ACHN (cell line): ENCODE data around the gene TTC21A.

Source experiments
- DNase-seq: peaks from one replicate; pipeline ENCODE4 v3.0.0-alpha.2; 2015
- in situ Hi-C: cut with HindIII; loops from 2 replicates; pipeline ENCODE4 v1.10.0; 2017; ENCODE audit warnings: low sequenced_read_pairs, low pct_ligation_motif_present, low pct_unique_long_range_greater_than_20kb

TTC21A gene

DNA sequence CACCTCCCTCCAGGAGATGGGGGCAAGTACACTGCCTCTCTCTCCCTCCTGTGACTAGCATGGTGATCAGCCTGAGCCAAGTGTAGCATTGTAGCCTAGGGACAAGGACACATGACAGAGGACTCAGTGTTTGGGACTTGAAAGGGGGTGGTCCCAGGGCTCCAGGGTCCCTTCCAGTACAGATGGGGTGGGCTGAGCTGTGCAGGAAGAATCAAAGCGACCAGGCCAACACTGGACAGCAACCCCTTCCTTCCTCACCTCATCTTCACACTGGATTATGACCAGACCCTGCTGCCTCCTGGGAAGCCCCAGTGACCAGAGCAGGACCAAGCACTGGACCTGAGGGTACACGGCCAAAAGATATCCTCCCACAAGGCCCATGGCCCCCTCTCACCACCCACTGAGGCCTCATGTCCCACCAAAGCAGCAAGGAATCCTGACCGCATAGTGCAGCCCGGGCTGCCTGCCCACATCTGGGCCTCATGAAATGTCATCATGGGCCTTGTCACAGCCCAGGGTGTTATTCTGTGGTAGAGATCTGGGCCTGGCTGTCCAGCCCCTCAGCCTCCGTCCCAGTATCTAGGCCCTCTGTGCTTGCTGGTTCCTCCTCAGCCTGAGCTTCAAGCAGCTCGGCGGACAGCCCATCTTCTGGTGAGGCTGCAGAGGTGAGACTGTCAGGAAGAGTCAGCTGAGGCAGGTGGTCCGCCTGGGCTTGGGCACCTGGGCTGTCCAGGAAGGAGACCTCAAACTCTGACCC lies 9.6 kb upstream of the TTC21A start:
- in situ Hi-C loops, result no loop called here
- DNase-seq, result no peak

GRCh38 chr3:39098473-39099000 lies 8.9 kb upstream of the TTC21A start:
- no peak for DNase-seq
- in situ Hi-C loops, result no loop called here

- no peak for DNase-seq
- in situ Hi-C loops, result no loop called here
These were observed 8.2 kb upstream of the TTC21A start for GRCh38 chr3:39099242-39099641.

GRCh38 chr3:39099738-39100499 lies 7.6 kb upstream of the TTC21A start:
- in situ Hi-C loops, result no loop called here
- no peak for DNase-seq

DNA sequence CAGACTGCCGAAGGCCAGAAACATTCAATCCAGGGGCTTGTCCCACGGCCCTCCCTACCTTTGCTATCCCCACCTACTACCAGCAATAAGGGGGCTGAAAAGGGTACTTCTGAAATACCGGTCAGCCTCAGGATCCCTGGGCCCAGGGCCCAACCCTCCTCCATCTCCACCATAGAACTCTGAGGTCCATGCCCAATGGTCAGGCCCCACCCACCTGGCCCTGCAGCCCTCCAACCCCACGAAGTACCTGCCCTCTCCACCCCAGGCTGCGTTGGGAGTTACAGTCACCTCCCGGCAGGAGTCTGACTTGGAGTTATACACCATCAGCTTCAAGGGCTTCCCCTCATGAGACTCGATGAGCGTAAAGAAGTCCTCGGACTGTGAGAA lies 7.0 kb upstream of the TTC21A start:
- in situ Hi-C loops, result no loop called here
- no peak for DNase-seq

DNA sequence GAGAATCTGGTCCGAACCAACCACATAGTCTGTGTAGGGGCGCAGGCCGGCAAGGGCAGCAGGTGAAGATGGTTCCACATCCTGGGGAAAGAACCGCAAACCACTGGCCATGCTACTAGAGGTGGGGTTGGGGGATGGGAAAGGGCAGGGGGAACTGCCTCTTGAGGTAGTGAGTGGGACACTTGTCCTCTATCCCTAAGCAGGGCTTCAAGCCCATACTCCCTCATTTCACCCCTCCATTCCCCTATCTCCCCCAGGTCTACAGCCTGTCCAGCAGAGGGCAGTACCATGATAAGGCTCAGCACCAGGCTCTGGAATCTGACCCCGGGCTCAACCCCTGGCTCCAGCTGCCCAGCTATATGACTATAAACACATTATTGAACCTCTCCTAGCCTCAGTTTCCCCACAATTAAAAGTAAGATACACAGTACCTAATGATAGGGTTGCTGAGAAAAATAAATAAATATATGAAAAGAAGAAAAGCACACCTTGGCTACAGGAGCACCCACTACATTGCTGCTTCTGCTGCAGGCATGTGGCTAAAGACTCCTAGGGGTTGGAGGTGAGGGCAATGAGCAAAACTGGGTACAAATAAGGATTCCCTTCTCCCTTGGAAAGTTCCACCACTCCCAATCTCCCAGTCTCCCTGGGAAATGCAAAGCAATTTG lies 6.3 kb upstream of the TTC21A start:
- in situ Hi-C loops, result no loop called here
- peak; percentile 52 for DNase-seq

DNA sequence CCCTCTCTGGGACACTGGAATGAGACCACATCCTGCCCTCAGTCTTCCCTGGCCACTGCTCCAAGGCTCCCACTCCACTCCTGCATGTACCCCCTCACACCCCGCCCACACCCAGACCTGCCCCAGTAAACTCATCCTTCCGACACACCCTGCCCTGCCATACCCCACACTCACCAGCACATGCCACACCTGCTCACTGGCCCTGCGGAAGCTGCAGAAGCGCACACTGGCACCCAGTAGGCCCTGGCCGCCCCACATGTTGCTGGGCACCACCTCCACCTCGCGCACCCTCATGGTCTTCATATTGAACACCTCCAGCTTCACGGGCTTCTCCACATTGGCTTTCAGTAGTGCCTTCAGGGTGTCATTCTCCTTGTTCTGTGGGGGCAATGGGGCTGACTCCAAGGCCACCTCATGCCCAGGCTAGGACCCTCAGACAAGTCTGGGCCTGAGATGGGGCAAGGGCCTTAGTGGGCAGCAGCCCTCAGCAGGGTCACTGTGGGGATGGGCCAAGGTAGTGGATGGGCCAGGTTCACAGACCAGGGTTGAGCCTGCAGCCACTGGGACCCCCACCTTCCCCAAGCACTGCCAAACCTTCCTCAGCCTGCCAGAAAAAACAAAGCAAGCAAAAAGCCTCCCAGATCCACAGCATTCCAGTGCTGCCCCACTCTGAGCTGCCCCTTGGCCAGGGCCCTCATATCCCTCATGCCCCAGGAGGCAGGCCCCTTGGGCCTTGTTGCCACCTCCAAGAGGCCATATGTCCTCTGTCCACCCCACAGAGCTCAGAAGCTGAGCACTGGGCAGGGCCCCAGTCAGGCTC lies 4.8 kb upstream of the TTC21A start:
- no peak for DNase-seq
- in situ Hi-C loops, result no loop called here

DNA sequence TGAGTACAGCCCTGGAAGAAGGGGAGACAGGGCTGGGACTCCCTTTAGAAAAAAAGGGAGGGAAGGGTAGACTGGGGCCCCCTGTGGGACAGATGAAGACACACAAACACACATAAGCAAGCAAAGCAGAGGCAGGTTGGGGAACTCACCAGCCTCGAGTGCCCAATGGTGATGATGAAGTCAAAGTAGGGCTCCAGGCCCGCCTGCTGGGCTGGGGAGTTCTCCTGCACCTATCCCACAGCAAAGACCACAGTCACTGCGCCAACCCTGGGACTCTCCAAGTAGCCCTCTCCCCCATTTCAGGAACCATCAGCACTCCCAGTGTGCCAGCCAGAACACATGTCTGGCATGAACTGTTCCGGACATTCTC lies 4.2 kb upstream of the TTC21A start:
- in situ Hi-C loops, result no loop called here
- no peak for DNase-seq

DNA sequence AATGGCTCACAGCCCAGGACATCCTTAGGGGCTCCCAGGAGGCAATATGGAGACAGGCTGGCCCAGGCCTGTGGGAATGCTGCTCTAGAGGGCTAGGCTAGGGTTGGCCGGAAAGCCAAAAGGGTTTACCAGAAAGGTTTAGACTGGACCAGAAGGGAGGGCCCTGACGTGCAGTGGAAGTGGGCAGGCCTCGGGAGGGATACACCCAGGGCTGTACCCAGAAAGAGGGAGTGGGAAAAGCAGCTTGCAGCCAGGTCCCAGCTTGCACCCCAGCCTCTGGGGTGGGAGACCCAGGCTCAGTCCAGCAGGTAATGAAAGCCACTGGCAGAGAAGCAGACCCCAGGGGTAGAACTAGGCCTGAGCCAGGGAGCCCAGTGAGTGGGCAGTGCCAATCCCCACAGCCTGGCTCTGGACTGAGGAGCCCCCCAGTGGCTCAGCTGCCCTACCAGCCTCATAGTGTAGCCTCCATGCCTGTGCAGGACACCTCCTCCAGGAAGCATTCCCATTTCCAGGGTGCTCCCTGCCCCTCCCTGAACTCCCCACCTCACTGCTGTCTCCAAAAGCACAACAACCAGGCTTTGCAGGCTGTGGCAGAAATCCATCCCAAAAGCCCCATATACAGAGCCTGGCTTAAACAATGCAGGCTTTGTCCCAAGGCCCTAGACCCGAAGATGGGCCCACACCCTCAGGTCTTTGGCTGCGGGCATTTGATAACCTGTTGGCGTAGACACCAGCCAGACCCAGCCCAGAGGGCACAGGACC lies 3.5 kb upstream of the TTC21A start:
- DNase-seq, result no peak
- in situ Hi-C loops, result no loop called here

- in situ Hi-C loops, result no loop called here
- no peak for DNase-seq
These were observed 2.4 kb upstream of the TTC21A start for GRCh38 chr3:39104961-39105686.

DNA sequence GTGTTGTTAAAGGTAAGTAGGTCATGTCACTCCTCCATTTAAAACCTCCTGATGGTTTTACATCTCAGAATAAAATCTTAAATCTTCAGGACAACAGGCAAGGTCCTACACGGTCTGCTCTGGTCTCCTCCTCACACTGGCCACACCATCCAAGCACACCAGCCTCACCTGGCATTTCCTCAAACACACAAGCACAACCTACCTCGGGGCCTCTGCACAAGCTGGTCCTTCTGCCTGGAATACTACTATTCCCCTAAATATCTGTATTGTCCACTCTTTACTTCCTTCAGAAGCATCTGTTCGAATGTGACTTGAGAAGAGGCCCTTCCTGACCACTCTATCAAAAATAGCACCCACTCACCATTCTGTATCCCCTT lies 1.8 kb upstream of the TTC21A start:
- DNase-seq, result no peak
- in situ Hi-C loops, result no loop called here

DNA sequence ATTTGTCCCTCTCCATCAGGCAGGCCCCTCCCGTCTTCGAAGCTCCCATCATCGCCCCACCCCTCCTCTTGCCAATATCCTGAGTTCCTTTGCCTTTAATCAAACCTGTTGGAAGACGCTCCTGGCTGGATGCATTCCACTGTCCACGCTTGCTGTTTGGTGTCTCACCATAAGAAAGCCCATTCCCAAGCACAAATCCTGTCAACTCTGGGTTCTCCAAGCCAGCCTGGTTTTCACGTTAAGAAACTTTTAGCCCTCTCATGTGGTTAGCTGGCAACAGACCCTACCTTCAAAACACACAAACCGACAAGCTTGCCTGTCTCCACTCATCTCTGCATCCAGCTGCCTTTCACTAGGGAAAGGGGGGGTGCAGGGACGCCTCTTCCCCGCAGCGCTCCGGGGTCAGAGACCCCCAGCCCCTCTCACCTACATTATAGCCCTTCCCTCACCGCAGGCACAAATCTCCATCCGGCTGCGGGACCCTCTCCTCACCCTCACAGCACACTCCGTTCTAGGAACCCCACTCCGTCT lies 1.1 kb upstream of the TTC21A start:
- no peak for DNase-seq
- in situ Hi-C loops, result no loop called here

- peak; percentile 53 for DNase-seq
- in situ Hi-C loops, result no loop called here
These were observed 561 bp upstream of the TTC21A start for GRCh38 chr3:39106851-39107387.

- DNase-seq, result no peak
- in situ Hi-C loops, result no loop called here
These were observed 775 bp downstream of the TTC21A start for GRCh38 chr3:39108200-39108710.

DNA sequence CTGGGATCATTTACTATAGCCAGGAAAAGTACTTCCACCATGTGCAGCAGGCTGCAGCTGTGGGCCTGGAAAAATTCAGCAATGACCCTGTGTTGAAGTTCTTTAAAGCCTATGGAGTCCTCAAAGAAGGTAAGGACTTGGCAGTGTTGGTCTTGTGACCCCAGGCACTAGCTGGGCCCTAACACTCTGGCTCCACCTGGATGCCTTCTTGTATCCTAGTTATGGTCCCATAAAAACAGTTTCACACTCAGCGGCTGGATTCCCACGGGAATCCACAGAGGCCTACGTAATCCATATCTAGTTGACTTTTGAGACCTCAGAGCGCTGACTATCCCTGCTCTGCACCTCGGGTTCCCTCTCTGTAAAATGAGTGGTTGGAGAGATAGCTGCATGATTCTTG lies 1.6 kb downstream of the TTC21A start:
- no peak for DNase-seq
- in situ Hi-C loops, result no loop called here

DNA sequence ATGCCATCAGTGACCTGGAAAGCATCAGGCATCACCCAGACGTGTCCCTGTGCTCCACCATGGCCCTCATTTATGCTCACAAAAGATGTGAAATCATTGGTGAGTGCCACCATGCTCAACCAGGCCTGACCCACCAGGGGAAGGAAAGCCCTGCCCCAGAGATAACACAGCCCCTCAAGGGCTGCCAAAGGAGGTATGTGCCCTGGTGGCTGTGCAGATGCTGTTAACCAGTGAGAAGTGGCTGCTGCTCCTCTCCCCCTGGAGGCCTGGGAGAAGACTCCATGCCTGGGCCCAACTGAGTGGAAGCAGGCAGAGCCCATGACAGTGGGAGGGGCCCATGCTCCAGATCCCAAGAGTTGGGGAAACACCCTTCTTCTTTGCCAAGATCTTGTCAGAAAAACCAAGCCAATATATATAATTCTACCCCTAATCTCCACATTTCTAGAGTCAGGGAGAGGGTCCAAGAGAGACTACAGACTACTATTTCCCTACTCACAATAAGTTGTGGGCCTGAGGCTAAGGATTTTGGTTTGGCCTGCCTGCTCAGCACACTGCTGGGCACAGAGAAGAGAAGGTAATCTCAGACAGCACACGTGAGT lies 2.7 kb downstream of the TTC21A start:
- no peak for DNase-seq
- in situ Hi-C loops, result no loop called here
